HepG2 (cell line): ENCODE results near the gene GPD1. TPM values are rescaled to one million over a fixed set of nuclear protein-coding genes. Genes with fewer than 3 reads are reported as not detected.

ENCODE experiments used
- ATAC-seq: fragments of 200-7000 bp; cut with Tn5 transposase; 3 replicates; pipeline ENCODE4 v1.9.1; 2020; ENCODE audit warnings: mild to moderate bottlenecking, moderate library complexity
- BruUV-seq: library from RNA; stranded (reverse); fragments of 400-500 nt; replicated peaks from 2 replicates; lab custom pipeline; 2021; lab: Mats Ljungman, UMichigan
- CTCF ChIA-PET: fragments of 300-600 bp; formaldehyde crosslinking; extraction: SDS; loops from one replicate; lab custom pipeline; 2021; ENCODE audit warnings: low total read pairs, inconsistent platforms, low intra/inter-chr PET ratio; lab: Yijun Ruan, JAX
- POLR2A ChIA-PET: fragments of 350-600 bp; sonication (Branson Sonifier 250); formaldehyde crosslinking; loops from one replicate; lab custom pipeline; 2020; ENCODE audit warnings: antibody characterized with exemption, inconsistent platforms; lab: Yijun Ruan, JAX
- DNase-seq: peaks from one replicate; pipeline ENCODE4 v3.0.0-alpha.2; 2015; ENCODE audit warnings: low spot score
- FAIRE-seq: peaks from 3 replicates; lab custom pipeline; 2011; peaks lifted over from hg19 to GRCh38; lab: Jason Lieb, UNC
- H2AFZ ChIP-seq: one replicate; pipeline ENCODE4 v1.6.1; 2011; ENCODE audit warnings: low read length, inconsistent platforms
- H3K27ac ChIP-seq: fragments of 300-600 bp; 3 replicates; pipeline ENCODE4 v1.8.0; 2011; ENCODE audit warnings: mixed run types, mild to moderate bottlenecking, mixed read lengths, low read length, inconsistent platforms; ENCODE audit not compliant: insufficient read depth; ENCODE audit errors: extremely low read length
- H3K27me3 ChIP-seq, 2 experiments: fragments of 200-600 bp in 1 of 2; 2 replicates in 1 of 2; 3 replicates in 1 of 2; pipeline versions ENCODE4 v1.6.0 to v1.8.0; 2011; ENCODE audit warnings: low read length in 2 of 2, mild to moderate bottlenecking in 2 of 2, moderate library complexity in 2 of 2, inconsistent platforms in 1 of 2; ENCODE audit not compliant: insufficient read depth in 2 of 2, control insufficient read depth in 1 of 2
- H3K36me3 ChIP-seq, 2 experiments: fragments of 200-600 bp in 1 of 2; replicated peaks in 1 of 2; 2 replicates in 1 of 2; 3 replicates in 1 of 2; pipeline versions ENCODE4 v1.5.1 to v1.8.0; 2011; ENCODE audit warnings: low read length in 2 of 2, inconsistent platforms in 1 of 2; ENCODE audit not compliant: insufficient read depth in 2 of 2, control insufficient read depth in 1 of 2
- H3K4me1 ChIP-seq: 2 replicates; pipeline ENCODE4 v1.5.1; 2012; ENCODE audit warnings: low read length, inconsistent platforms; ENCODE audit not compliant: insufficient read depth
- H3K4me2 ChIP-seq: 2 replicates; pipeline ENCODE4 v1.6.0; 2011; ENCODE audit warnings: low read depth, low read length, inconsistent platforms
- H3K4me3 ChIP-seq, 3 experiments: fragments of 200-600 bp in 1 of 3; sonication (generic), shearing (Covaris generic) in 1 of 3; replicated peaks in 1 of 3; 2 replicates each; pipeline ENCODE4 v1.5.1; 2011 to 2016; ENCODE audit warnings: low read length in 3 of 3, inconsistent platforms in 2 of 3, low read depth in 2 of 3, mild to moderate bottlenecking in 2 of 3, control low read depth in 1 of 3, mixed read lengths in 1 of 3; ENCODE audit not compliant: insufficient read depth in 1 of 3
- H3K79me2 ChIP-seq: one replicate; pipeline ENCODE4 v1.6.1; 2011; ENCODE audit warnings: low read length, inconsistent platforms; ENCODE audit not compliant: insufficient read depth
- H3K9ac ChIP-seq: 2 replicates; pipeline ENCODE4 v1.6.0; 2011; ENCODE audit warnings: mild to moderate bottlenecking, low read depth, low read length, inconsistent platforms; ENCODE audit not compliant: insufficient read depth
- H3K9me3 ChIP-seq: 2 replicates; pipeline ENCODE4 v1.5.1; 2012; ENCODE audit warnings: mild to moderate bottlenecking, low read length
- H4K20me1 ChIP-seq: 2 replicates; pipeline ENCODE4 v1.6.0; 2011; ENCODE audit warnings: inconsistent platforms, mild to moderate bottlenecking, low read length, moderate library complexity; ENCODE audit not compliant: insufficient read depth
- ATAD3A ChIP-seq: sonication (generic); formaldehyde crosslinking; IDR thresholded peaks from 2 replicates; pipeline ENCODE4 v1.4.0; 2020; ENCODE audit warnings: missing genetic modification reagents
- CHD4 ChIP-seq: fragments of 200-600 bp; sonication (generic); IDR thresholded peaks from 2 replicates; pipeline ENCODE4 v1.7.0; 2017; ENCODE audit warnings: mild to moderate bottlenecking, low read length, borderline replicate concordance
- ERF ChIP-seq: IDR thresholded peaks from 2 replicates; pipeline ENCODE4 v1.6.1; 2018; ENCODE audit warnings: missing biosample characterization, missing genetic modification reagents
- GATA4 ChIP-seq: sonication (generic); IDR thresholded peaks from 2 replicates; pipeline ENCODE4 v1.6.1; 2016; ENCODE audit warnings: antibody characterized with exemption, low read depth, borderline replicate concordance
- GZF1 ChIP-seq: sonication (generic); formaldehyde crosslinking; IDR thresholded peaks from 2 replicates; pipeline ENCODE4 v1.5.1; 2020; ENCODE audit warnings: mild to moderate bottlenecking, missing genetic modification reagents
- KLF12 ChIP-seq: sonication (generic); formaldehyde crosslinking; IDR thresholded peaks from 2 replicates; pipeline ENCODE4 v1.4.0; 2020; ENCODE audit warnings: missing genetic modification reagents, borderline replicate concordance
- MAFF ChIP-seq: IDR thresholded peaks from 2 replicates; pipeline ENCODE4 v1.6.1; 2011; ENCODE audit warnings: low read depth, low read length, improper control_type of control experiment
- MAFG ChIP-seq: sonication (generic); formaldehyde crosslinking; IDR thresholded peaks from 2 replicates; pipeline ENCODE4 v1.5.1; 2020; ENCODE audit warnings: mild to moderate bottlenecking, missing genetic modification reagents
- THYN1 ChIP-seq: sonication (generic); formaldehyde crosslinking; IDR thresholded peaks from 2 replicates; pipeline ENCODE4 v1.8.1; 2023; ENCODE audit warnings: low read depth, mild to moderate bottlenecking, moderate library complexity, missing genetic modification reagents, borderline replicate concordance
- ZNF282 ChIP-seq: fragments of 450-650 bp; IDR thresholded peaks from 2 replicates; pipeline ENCODE4 v1.6.1; 2018; ENCODE audit not compliant: partially characterized antibody
- ZNF589 ChIP-seq: sonication (generic); formaldehyde crosslinking; conservative IDR thresholded peaks from 2 replicates; pipeline ENCODE4 v1.8.0; 2022; ENCODE audit warnings: mild to moderate bottlenecking, moderate library complexity, missing genetic modification reagents
- ZNF615 ChIP-seq: sonication (generic); formaldehyde crosslinking; IDR thresholded peaks from 2 replicates; pipeline ENCODE4 v1.5.0; 2020; ENCODE audit warnings: mild to moderate bottlenecking, missing genetic modification reagents, borderline replicate concordance
- WGBS: methylation state at CpG from one replicate; pipeline ENCODE4 v1.1.6; 2017; ENCODE audit warnings: low lambda C conversion rate; 5-methylcytosine and 5-hydroxymethylcytosine counted together
- in situ Hi-C: cut with HindIII; loops from 2 replicates; pipeline ENCODE4 v1.10.0; 2017; ENCODE audit warnings: low pct_unique_long_range_greater_than_20kb; ENCODE audit not compliant: extremely low pct_ligation_motif_present
- intact Hi-C: fragments of 100-400 bp; cut with micrococcal nuclease; formaldehyde crosslinking; loops from one replicate; pipeline ENCODE4 v1.10.0; 2022; ENCODE audit not compliant: unreplicated experiment
- polyA plus RNA-seq, 8 experiments: library from polyadenylated mRNA; depleted of rRNA in 3 of 8; stranded (reverse) in 7 of 8; unstranded in 1 of 8; fragments of >200 nt; fragmentation: Illumina TruSeq in 4 of 8; extraction: Trizol in 4 of 8; gene quantifications; 2 replicates each; pipeline versions ENCODE4 v1.2.1 to v1.2.3, GENCODE V29; 2011 to 2016; ENCODE audit warnings: low read depth in 4 of 8, missing spikeins in 1 of 8, mixed read lengths in 1 of 8; ENCODE audit not compliant: insufficient read depth in 1 of 8
- total RNA-seq, 5 experiments: library from RNA; depleted of rRNA; stranded (reverse); fragments of >200 nt; fragmentation: Illumina TruSeq; extraction: Trizol; gene quantifications; 2 replicates each; pipeline ENCODE4 v1.2.3, GENCODE V29; 2016; ENCODE audit warnings: low read depth in 1 of 5
- TF ChIP-seq, protein P1 (sequence below): sonication (generic); formaldehyde crosslinking; IDR thresholded peaks from 2 replicates; pipeline ENCODE4 v1.8.0; 2023; ENCODE audit warnings: mild to moderate bottlenecking, missing genetic modification reagents

The GPD1 gene
- total and polyA plus RNA-seq, 2 of the 13 experiments (the other 11 are each of a cell fraction or from before 2014, with no cell fraction given) = 3.7 to 30.6 TPM

DNA sequence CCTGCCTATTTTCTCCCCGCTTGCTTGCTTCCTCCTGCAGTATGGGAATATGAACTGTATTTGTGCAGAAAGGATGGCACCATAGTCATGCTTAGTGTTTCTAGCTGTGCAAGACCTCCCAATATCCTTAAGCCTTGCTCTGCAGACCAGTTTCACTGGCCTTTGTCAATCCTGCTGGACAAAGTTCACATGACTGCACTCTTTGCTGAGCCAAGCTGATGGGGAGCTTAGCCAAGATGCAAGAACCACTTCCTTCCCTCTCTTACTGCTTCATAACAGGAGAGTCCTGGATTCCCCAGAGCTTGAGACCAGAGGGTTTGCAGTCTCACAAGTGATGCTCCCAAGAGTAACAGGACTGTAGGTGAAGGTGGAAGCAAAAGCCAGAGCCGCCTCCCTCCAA, 42.6 kb upstream of the GPD1 start:
- Histone ChIP-seq H3K27me3 (peaks cover 8 to 27% of the 10 kb centered on the region in 2 experiments; a peak in 4 of 5 replicates), H3K4me2 (no peak overlapping the region), H4K20me1 (no peaks in the 10 kb centered on the region), H3K4me3 (no peak overlapping the region), H3K36me3 (no peaks in the 10 kb centered on the region), H3K9ac (no peak overlapping the region), H3K4me1 (peaks cover 17% of the 10 kb centered on the region), H3K27ac (no peak overlapping the region), H2AFZ (no peak overlapping the region), H3K79me2 (no peaks in the 10 kb centered on the region), H3K9me3 (no peaks in the 10 kb centered on the region)
- no TSS peak for BruUV-seq
- DNase-seq (no peak), ATAC-seq (no peak), FAIRE-seq (no peak)
- intact Hi-C loops = no loop called here
- ChIA-PET CTCF (no interaction called here), POLR2A (no interaction called here)
- in situ Hi-C loops = no loop called here
- WGBS = 82% methylated on average over 2 of the region's 2 CpGs
- TF ChIP-seq ATAD3A (CRISPR knock-in tag) (no peak), MAFG (CRISPR knock-in tag) (no peak), ZNF589 (CRISPR knock-in tag) (no peak), ERF (no peak), CHD4 (no peak), ZNF615 (CRISPR knock-in tag) (no peak), MAFF (no peak), GZF1 (CRISPR knock-in tag) (no peak), ZNF282 (no peak), KLF12 (no peak), GATA4 (no peak), THYN1 (CRISPR knock-in tag) (no peak)
- TF ChIP-seq, protein P1, sequence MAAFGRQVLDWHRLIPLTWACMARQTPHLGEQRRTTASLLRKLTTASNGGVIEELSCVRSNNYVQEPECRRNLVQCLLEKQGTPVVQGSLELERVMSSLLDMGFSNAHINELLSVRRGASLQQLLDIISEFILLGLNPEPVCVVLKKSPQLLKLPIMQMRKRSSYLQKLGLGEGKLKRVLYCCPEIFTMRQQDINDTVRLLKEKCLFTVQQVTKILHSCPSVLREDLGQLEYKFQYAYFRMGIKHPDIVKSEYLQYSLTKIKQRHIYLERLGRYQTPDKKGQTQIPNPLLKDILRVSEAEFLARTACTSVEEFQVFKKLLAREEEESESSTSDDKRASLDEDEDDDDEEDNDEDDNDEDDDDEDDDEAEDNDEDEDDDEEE (CRISPR knock-in tag) = no peak
